H9 (cell line): Measurements from ENCODE around the gene CSMD2. TPM values are rescaled to one million over a fixed set of nuclear protein-coding genes. Genes with fewer than 3 reads are reported as not detected.
A peak's percentile ranks its signal among the peaks of the same experiment; 100 is the strongest.

Source experiments
- DNase-seq: peaks from one replicate; pipeline ENCODE4 v3.0.0-alpha.2; 2017
- H2AFZ ChIP-seq: one replicate; pipeline ENCODE4 v1.6.1; 2013; ENCODE audit warnings: mild to moderate bottlenecking, low read length, control low read depth, moderate library complexity
- H2AK5ac ChIP-seq: 2 replicates; pipeline ENCODE4 v1.6.1; 2013; ENCODE audit warnings: low read length, control low read depth, mixed read lengths; ENCODE audit not compliant: insufficient read length
- H2BK120ac ChIP-seq: one replicate; pipeline ENCODE4 v1.6.1; 2013; ENCODE audit warnings: low read depth, mild to moderate bottlenecking, low read length, control low read depth, inconsistent platforms; ENCODE audit not compliant: poor library complexity, severe bottlenecking
- H2BK12ac ChIP-seq: 2 replicates; pipeline ENCODE4 v1.6.1; 2013; ENCODE audit warnings: low read length, control low read depth, mixed read lengths, low read depth; ENCODE audit not compliant: insufficient read length
- H2BK15ac ChIP-seq: 2 replicates; pipeline ENCODE4 v1.6.1; 2013; ENCODE audit warnings: low read depth, low read length, control low read depth
- H2BK20ac ChIP-seq: one replicate; pipeline ENCODE4 v1.6.1; 2013; ENCODE audit warnings: low read depth, mild to moderate bottlenecking, low read length, control low read depth, inconsistent platforms; ENCODE audit not compliant: poor library complexity, severe bottlenecking
- H2BK5ac ChIP-seq: 2 replicates; pipeline ENCODE4 v1.6.1; 2013; ENCODE audit warnings: low read length, control low read depth, mixed read lengths; ENCODE audit not compliant: insufficient read length
- H3K14ac ChIP-seq: 2 replicates; pipeline ENCODE4 v1.6.1; 2013; ENCODE audit warnings: low read length, control low read depth; ENCODE audit not compliant: insufficient read depth
- H3K18ac ChIP-seq: 2 replicates; pipeline ENCODE4 v1.6.1; 2013; ENCODE audit warnings: low read depth, mild to moderate bottlenecking, mixed read lengths, low read length, control low read depth; ENCODE audit not compliant: insufficient read length
- H3K23ac ChIP-seq: 2 replicates; pipeline ENCODE4 v1.6.1; 2013; ENCODE audit warnings: low read length, control low read depth, mixed read lengths, low read depth; ENCODE audit not compliant: insufficient read length
- H3K23me2 ChIP-seq: 2 replicates; pipeline ENCODE4 v1.6.1; 2013; ENCODE audit warnings: low read depth, mild to moderate bottlenecking, mixed read lengths, low read length, control low read depth; ENCODE audit not compliant: insufficient read length, poor library complexity, severe bottlenecking
- H3K27ac ChIP-seq: 2 replicates; pipeline ENCODE4 v1.5.1; 2013; ENCODE audit warnings: low read length, control low read depth, mixed read lengths, low read depth; ENCODE audit not compliant: insufficient read length
- H3K27me3 ChIP-seq: 2 replicates; pipeline ENCODE4 v1.6.1; 2013; ENCODE audit warnings: low read length, control low read depth, inconsistent platforms; ENCODE audit not compliant: insufficient read depth
- H3K4ac ChIP-seq: 2 replicates; pipeline ENCODE4 v1.6.1; 2013; ENCODE audit warnings: low read depth, mild to moderate bottlenecking, control low read depth, inconsistent platforms, low read length, moderate library complexity
- H3K4me1 ChIP-seq: 2 replicates; pipeline ENCODE4 v1.6.1; 2013; ENCODE audit warnings: low read length, control low read depth, inconsistent platforms; ENCODE audit not compliant: insufficient read depth
- H3K4me2 ChIP-seq: 2 replicates; pipeline ENCODE4 v1.6.1; 2013; ENCODE audit warnings: low read length, control low read depth, mixed read lengths; ENCODE audit not compliant: insufficient read length, insufficient read depth
- H3K56ac ChIP-seq: 2 replicates; pipeline ENCODE4 v1.6.1; 2013; ENCODE audit warnings: low read depth, mild to moderate bottlenecking, mixed read lengths, low read length, control low read depth; ENCODE audit not compliant: insufficient read length
- H3K79me1 ChIP-seq: 2 replicates; pipeline ENCODE4 v1.6.1; 2013; ENCODE audit warnings: low read depth, mild to moderate bottlenecking, moderate library complexity, low read length, control low read depth, inconsistent platforms; ENCODE audit not compliant: insufficient read depth, poor library complexity, severe bottlenecking
- H3K79me2 ChIP-seq: 2 replicates; pipeline ENCODE4 v1.6.1; 2013; ENCODE audit warnings: low read length, control low read depth, inconsistent platforms; ENCODE audit not compliant: insufficient read depth
- H3K9ac ChIP-seq: 2 replicates; pipeline ENCODE4 v1.6.1; 2013; ENCODE audit warnings: low read length, control low read depth, mixed read lengths; ENCODE audit not compliant: insufficient read length; ENCODE audit errors: extremely low read depth
- H3K9me3 ChIP-seq: one replicate; pipeline ENCODE4 v1.6.1; 2013; ENCODE audit warnings: low read depth, low read length, inconsistent platforms; ENCODE audit not compliant: control insufficient read depth
- H3T11ph ChIP-seq: one replicate; pipeline ENCODE4 v1.6.1; 2013; ENCODE audit warnings: mild to moderate bottlenecking, low read length, control low read depth, inconsistent platforms
- H4K20me1 ChIP-seq: one replicate; pipeline ENCODE4 v1.6.1; 2013; ENCODE audit not compliant: control insufficient read depth, insufficient read length, insufficient read depth
- H4K5ac ChIP-seq: 2 replicates; pipeline ENCODE4 v1.6.1; 2013; ENCODE audit warnings: low read depth, mild to moderate bottlenecking, mixed read lengths, low read length, control low read depth; ENCODE audit not compliant: insufficient read length
- H4K8ac ChIP-seq: replicated peaks from 2 replicates; pipeline ENCODE4 v1.6.1; 2013; ENCODE audit warnings: low read length, control low read depth, mixed read lengths, low read depth; ENCODE audit not compliant: insufficient read length
- H4K91ac ChIP-seq: 2 replicates; pipeline ENCODE4 v1.6.1; 2013; ENCODE audit warnings: low read depth, mild to moderate bottlenecking, moderate library complexity, mixed read lengths, low read length, control low read depth; ENCODE audit not compliant: insufficient read length
- H3K27ac Mint-ChIP-seq, 3 experiments: 2 replicates in 2 of 3; 3 replicates in 1 of 3; pipeline ENCODE4 v1.8.0; 2020 to 2021; ENCODE audit warnings: mixed read lengths in 3 of 3, mild to moderate bottlenecking in 1 of 3, moderate library complexity in 1 of 3
- H3K27me3 Mint-ChIP-seq: 2 replicates; pipeline ENCODE4 v1.8.0; 2021; ENCODE audit warnings: low read depth, mild to moderate bottlenecking, moderate library complexity, mixed read lengths
- H3K36me3 Mint-ChIP-seq, 3 experiments: 2 replicates in 2 of 3; 3 replicates in 1 of 3; pipeline ENCODE4 v1.8.0; 2020 to 2021; ENCODE audit warnings: low read depth in 3 of 3, mixed read lengths in 3 of 3; ENCODE audit not compliant: insufficient read depth in 1 of 3
- H3K4me1 Mint-ChIP-seq, 2 experiments: 2 replicates each; pipeline ENCODE4 v1.8.0; 2020; ENCODE audit warnings: mixed read lengths in 2 of 2
- H3K4me3 Mint-ChIP-seq, 2 experiments: 2 replicates in 1 of 2; 3 replicates in 1 of 2; pipeline ENCODE4 v1.8.0; 2020 to 2021; ENCODE audit warnings: mild to moderate bottlenecking in 2 of 2, mixed read lengths in 2 of 2, moderate library complexity in 1 of 2
- H3K9me3 Mint-ChIP-seq, 2 experiments: 2 replicates in 1 of 2; 3 replicates in 1 of 2; pipeline ENCODE4 v1.8.0; 2020; ENCODE audit warnings: mild to moderate bottlenecking in 2 of 2, mixed read lengths in 2 of 2, moderate library complexity in 1 of 2
- WGBS: extraction: QIAGEN DNeasy Blood & Tissue Kit; methylation state at CpG from one replicate; pipeline ENCODE4 v1.1.7; 2013; ENCODE audit warnings: missing lambda C conversion rate, low lambda C conversion rate, mixed read lengths; ENCODE audit not compliant: insufficient read length; ENCODE audit errors: extremely low coverage; 5-methylcytosine and 5-hydroxymethylcytosine counted together
- total RNA-seq: library from RNA; stranded (reverse); gene quantifications from 2 replicates; pipeline ENCODE4 v1.2.1, GENCODE V29; 2021
- TF ChIP-seq, protein P1 (sequence below): fragments of 200-600 bp; sonication (generic); conservative IDR thresholded peaks from 3 replicates; pipeline ENCODE4 v1.8.0; 2021; ENCODE audit warnings: antibody characterized with exemption, mild to moderate bottlenecking

Gene CSMD2
- total RNA-seq, 1 experiment from 2014 or later, result 6.4 TPM

DNA sequence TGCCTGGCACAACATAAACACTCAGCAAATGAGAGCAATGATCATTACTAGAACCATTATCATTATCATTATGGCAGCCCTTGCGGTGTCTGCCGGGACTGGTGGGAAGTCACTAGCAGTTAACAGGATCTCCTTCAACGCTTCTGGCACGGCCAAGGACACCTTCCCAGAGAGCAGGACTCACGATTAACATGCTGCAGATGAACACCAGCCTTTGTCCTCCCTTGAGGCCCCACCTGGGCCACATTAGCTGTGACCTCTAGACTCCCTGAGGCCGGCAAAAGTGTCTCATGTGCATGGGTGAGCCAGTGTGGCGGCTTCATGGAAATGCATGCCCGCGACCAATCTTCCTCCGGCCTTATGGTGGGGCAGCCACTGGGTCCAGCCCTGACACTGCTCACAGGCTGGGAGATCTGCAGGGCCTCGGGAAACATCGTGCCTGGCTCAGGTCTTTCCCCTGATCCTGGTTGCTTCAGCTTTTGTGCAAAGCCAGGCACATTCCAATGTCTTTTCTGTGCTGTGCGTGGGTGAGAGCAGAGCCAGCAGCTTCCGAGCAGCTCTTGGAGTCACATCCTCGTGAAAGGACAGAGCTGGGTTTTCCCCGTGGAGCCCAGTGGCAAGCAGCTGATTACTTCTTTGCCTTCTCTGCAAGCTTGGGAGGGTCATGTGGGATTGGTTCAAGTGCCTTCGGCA is 193.9 kb downstream of the CSMD2 start:
- no peak overlapping the region for H3K23ac ChIP-seq
- no peak overlapping the region for H4K8ac ChIP-seq
- no peak overlapping the region for H3K18ac ChIP-seq
- no peak overlapping the region for H2BK5ac ChIP-seq
- H3T11ph ChIP-seq, result no peak overlapping the region
- H3K27me3 Mint-ChIP-seq, result no peaks in the 10 kb centered on the region
- peaks cover 2% of the 10 kb centered on the region; the same call in 1 of the 2 replicates for H3K4me1 ChIP-seq
- H2AK5ac ChIP-seq, result no peak overlapping the region
- TF ChIP-seq, protein P1, sequence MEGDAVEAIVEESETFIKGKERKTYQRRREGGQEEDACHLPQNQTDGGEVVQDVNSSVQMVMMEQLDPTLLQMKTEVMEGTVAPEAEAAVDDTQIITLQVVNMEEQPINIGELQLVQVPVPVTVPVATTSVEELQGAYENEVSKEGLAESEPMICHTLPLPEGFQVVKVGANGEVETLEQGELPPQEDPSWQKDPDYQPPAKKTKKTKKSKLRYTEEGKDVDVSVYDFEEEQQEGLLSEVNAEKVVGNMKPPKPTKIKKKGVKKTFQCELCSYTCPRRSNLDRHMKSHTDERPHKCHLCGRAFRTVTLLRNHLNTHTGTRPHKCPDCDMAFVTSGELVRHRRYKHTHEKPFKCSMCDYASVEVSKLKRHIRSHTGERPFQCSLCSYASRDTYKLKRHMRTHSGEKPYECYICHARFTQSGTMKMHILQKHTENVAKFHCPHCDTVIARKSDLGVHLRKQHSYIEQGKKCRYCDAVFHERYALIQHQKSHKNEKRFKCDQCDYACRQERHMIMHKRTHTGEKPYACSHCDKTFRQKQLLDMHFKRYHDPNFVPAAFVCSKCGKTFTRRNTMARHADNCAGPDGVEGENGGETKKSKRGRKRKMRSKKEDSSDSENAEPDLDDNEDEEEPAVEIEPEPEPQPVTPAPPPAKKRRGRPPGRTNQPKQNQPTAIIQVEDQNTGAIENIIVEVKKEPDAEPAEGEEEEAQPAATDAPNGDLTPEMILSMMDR, result no peak
- H3K27me3 ChIP-seq, result no peaks in the 10 kb centered on the region
- H4K20me1 ChIP-seq, result no peaks in the 10 kb centered on the region
- no peaks in the 10 kb centered on the region for H3K9me3 Mint-ChIP-seq
- no peak overlapping the region for H2BK120ac ChIP-seq
- no peak overlapping the region for H3K56ac ChIP-seq
- no peak overlapping the region for H2BK12ac ChIP-seq
- no peak overlapping the region for H3K4me3 Mint-ChIP-seq
- no peak overlapping the region for H4K5ac ChIP-seq
- peaks cover 39 to 44% of the 10 kb centered on the region in 2 experiments for H3K4me1 Mint-ChIP-seq
- no peaks in the 10 kb centered on the region for H3K9me3 ChIP-seq
- no peak overlapping the region for H3K14ac ChIP-seq
- H2AFZ ChIP-seq, result no peak overlapping the region
- no CpG with 5 or more reads among the region's 17 CpGs for WGBS
- H3K23me2 ChIP-seq, result no peaks in the 10 kb centered on the region
- H3K4me2 ChIP-seq, result no peak overlapping the region
- no peak overlapping the region for H3K4ac ChIP-seq
- no peak overlapping the region for H4K91ac ChIP-seq
- no peak overlapping the region for H2BK20ac ChIP-seq
- no peak overlapping the region for H3K9ac ChIP-seq
- peak overlapping the region in 2 of 3 experiments; percentile 9 to 32; a peak in 4 of 7 replicates for H3K27ac Mint-ChIP-seq
- H3K79me2 ChIP-seq, result no peaks in the 10 kb centered on the region
- peaks cover 2 to 4% (median 2%) of the 10 kb centered on the region in 3 experiments; a peak in 4 of 7 replicates for H3K36me3 Mint-ChIP-seq
- H3K27ac ChIP-seq, result no peak overlapping the region
- no peaks in the 10 kb centered on the region for H3K79me1 ChIP-seq
- H2BK15ac ChIP-seq, result no peak overlapping the region
- DNase-seq, result no peak
